ENCODE results near the gene KLF12. TPM values are rescaled to one million over a fixed set of nuclear protein-coding genes. Genes with fewer than 3 reads are reported as not detected.
A peak's percentile ranks its signal among the peaks of the same experiment; 100 is the strongest.

Gene KLF12
- polyA plus RNA-seq, 4 donors: 0.45 to 2.8 (median 0.78) TPM

- H3K9me3 ChIP-seq (ENCODE audit: control insufficient read depth in 2 of 2, insufficient read depth in 1 of 2, low read depth in 1 of 2, low read length in 1 of 2): no peaks in the 10 kb centered on the region
- peaks cover 0 to 7% (median 0%) of the 10 kb centered on the region in 3 donors for H3K4me1 ChIP-seq (ENCODE audit: control insufficient read depth in 3 of 3, insufficient read depth in 2 of 3, low read depth in 1 of 3, low read length in 2 of 3)
- peak overlapping the region; percentile 57 to 91 (median 71) for H3K4me3 ChIP-seq (ENCODE audit: low read depth in 1 of 3, low read length in 3 of 3)
- 2% methylated on average over 34 of the region's 34 CpGs for WGBS, 3 donors
- no peaks in the 10 kb centered on the region for H3K36me3 ChIP-seq (ENCODE audit: control insufficient read depth in 3 of 3, insufficient read depth in 2 of 3, low read depth in 1 of 3, low read length in 3 of 3)
- H3K27me3 ChIP-seq (ENCODE audit: control insufficient read depth in 3 of 3, insufficient read depth in 3 of 3, low read length in 3 of 3): no peaks in the 10 kb centered on the region
- DNase-seq (peak; percentile 15 to 46), FAIRE-seq (no peak)
- peak overlapping the region; percentile 80 to 90 (median 90) for H3K27ac ChIP-seq (ENCODE audit: low read depth in 1 of 3, low read length in 2 of 3)
Measured at GRCh38 chr13:74132776-74133656, 1.2 kb downstream of the KLF12 start.

- Histone ChIP-seq H3K4me3 (ENCODE audit: low read depth in 1 of 3, low read length in 3 of 3) (peak overlapping the region in 2 of 3 donors; percentile 71 to 91), H3K27me3 (ENCODE audit: control insufficient read depth in 3 of 3, insufficient read depth in 3 of 3, low read length in 3 of 3) (no peaks in the 10 kb centered on the region), H3K27ac (ENCODE audit: low read depth in 1 of 3, low read length in 2 of 3) (peak overlapping the region; percentile 47 to 90 (median 80)), H3K4me1 (ENCODE audit: control insufficient read depth in 3 of 3, insufficient read depth in 2 of 3, low read depth in 1 of 3, low read length in 2 of 3) (peaks cover 0 to 7% (median 1%) of the 10 kb centered on the region in 3 donors), H3K36me3 (ENCODE audit: control insufficient read depth in 3 of 3, insufficient read depth in 2 of 3, low read depth in 1 of 3, low read length in 3 of 3) (no peaks in the 10 kb centered on the region), H3K9me3 (ENCODE audit: control insufficient read depth in 2 of 2, insufficient read depth in 1 of 2, low read depth in 1 of 2, low read length in 1 of 2) (no peaks in the 10 kb centered on the region)
- FAIRE-seq: no peak
- 19 to 22% (median 20%) methylated on average over 17 of the region's 17 CpGs for WGBS, 3 donors
- peak; percentile 20 to 40 for DNase-seq
Measured at GRCh38 chr13:74132152-74132775, 1.9 kb downstream of the KLF12 start.

- no peak overlapping the region for H3K4me3 ChIP-seq (ENCODE audit: low read depth in 1 of 3, low read length in 3 of 3)
- peak overlapping the region in 1 of 3 donors; percentile 55 for H3K27ac ChIP-seq (ENCODE audit: low read depth in 1 of 3, low read length in 2 of 3)
- no peaks in the 10 kb centered on the region for H3K27me3 ChIP-seq (ENCODE audit: control insufficient read depth in 3 of 3, insufficient read depth in 3 of 3, low read length in 3 of 3)
- 48 to 55% (median 54%) methylated on average over 3 of the region's 3 CpGs for WGBS, 3 donors
- H3K36me3 ChIP-seq (ENCODE audit: control insufficient read depth in 3 of 3, insufficient read depth in 2 of 3, low read depth in 1 of 3, low read length in 3 of 3): no peaks in the 10 kb centered on the region
- H3K4me1 ChIP-seq (ENCODE audit: control insufficient read depth in 3 of 3, insufficient read depth in 2 of 3, low read depth in 1 of 3, low read length in 2 of 3): peaks cover 0 to 3% (median 0%) of the 10 kb centered on the region in 3 donors
- no peaks in the 10 kb centered on the region for H3K9me3 ChIP-seq (ENCODE audit: control insufficient read depth in 2 of 2, insufficient read depth in 1 of 2, low read depth in 1 of 2, low read length in 1 of 2)
- peak in 1 of 2 donors; percentile 12 for DNase-seq
- FAIRE-seq: no peak
Measured at GRCh38 chr13:74131227-74131626, 3.0 kb downstream of the KLF12 start.

GRCh38 chr13:74129500-74130191, 4.6 kb downstream of the KLF12 start:
- no peak for FAIRE-seq
- Histone ChIP-seq H3K36me3 (ENCODE audit: control insufficient read depth in 3 of 3, insufficient read depth in 2 of 3, low read depth in 1 of 3, low read length in 3 of 3) (no peaks in the 10 kb centered on the region), H3K4me3 (ENCODE audit: low read depth in 1 of 3, low read length in 3 of 3) (no peak overlapping the region), H3K27ac (ENCODE audit: low read depth in 1 of 3, low read length in 2 of 3) (peak overlapping the region in 1 of 3 donors; percentile 32), H3K4me1 (ENCODE audit: control insufficient read depth in 3 of 3, insufficient read depth in 2 of 3, low read depth in 1 of 3, low read length in 2 of 3) (peaks cover 0 to 3% (median 0%) of the 10 kb centered on the region in 3 donors), H3K9me3 (ENCODE audit: control insufficient read depth in 2 of 2, insufficient read depth in 1 of 2, low read depth in 1 of 2, low read length in 1 of 2) (no peaks in the 10 kb centered on the region), H3K27me3 (ENCODE audit: control insufficient read depth in 3 of 3, insufficient read depth in 3 of 3, low read length in 3 of 3) (no peaks in the 10 kb centered on the region)
- WGBS, 3 donors: 56 to 77% (median 66%) methylated on average over 5 of the region's 5 CpGs
- peak; percentile 15 to 27 for DNase-seq

- FAIRE-seq: no peak
- no peak for DNase-seq
- Histone ChIP-seq H3K36me3 (ENCODE audit: control insufficient read depth in 3 of 3, insufficient read depth in 2 of 3, low read depth in 1 of 3, low read length in 3 of 3) (no peaks in the 10 kb centered on the region), H3K9me3 (ENCODE audit: control insufficient read depth in 2 of 2, insufficient read depth in 1 of 2, low read depth in 1 of 2, low read length in 1 of 2) (no peaks in the 10 kb centered on the region), H3K27ac (ENCODE audit: low read depth in 1 of 3, low read length in 2 of 3) (no peak overlapping the region), H3K27me3 (ENCODE audit: control insufficient read depth in 3 of 3, insufficient read depth in 3 of 3, low read length in 3 of 3) (no peaks in the 10 kb centered on the region), H3K4me3 (ENCODE audit: low read depth in 1 of 3, low read length in 3 of 3) (no peak overlapping the region), H3K4me1 (ENCODE audit: control insufficient read depth in 3 of 3, insufficient read depth in 2 of 3, low read depth in 1 of 3, low read length in 2 of 3) (peaks cover 0 to 3% (median 0%) of the 10 kb centered on the region in 3 donors)
- 56 to 61% (median 57%) methylated on average over 6 of the region's 6 CpGs for WGBS, 3 donors
Measured at GRCh38 chr13:74128156-74128767, 5.9 kb downstream of the KLF12 start.

- H3K27me3 ChIP-seq (ENCODE audit: control insufficient read depth in 3 of 3, insufficient read depth in 3 of 3, low read length in 3 of 3): no peaks in the 10 kb centered on the region
- no peak overlapping the region for H3K27ac ChIP-seq (ENCODE audit: low read depth in 1 of 3, low read length in 2 of 3)
- peaks cover 0 to 9% of the 10 kb centered on the region in 2 donors for H3K9me3 ChIP-seq (ENCODE audit: control insufficient read depth in 2 of 2, insufficient read depth in 1 of 2, low read depth in 1 of 2, low read length in 1 of 2)
- FAIRE-seq: no peak
- no peak overlapping the region for H3K4me3 ChIP-seq (ENCODE audit: low read depth in 1 of 3, low read length in 3 of 3)
- 95 to 97% (median 95%) methylated on average over 4 of the region's 4 CpGs for WGBS, 3 donors
- DNase-seq: no peak
- H3K4me1 ChIP-seq (ENCODE audit: control insufficient read depth in 3 of 3, insufficient read depth in 2 of 3, low read depth in 1 of 3, low read length in 2 of 3): no peaks in the 10 kb centered on the region
- no peaks in the 10 kb centered on the region for H3K36me3 ChIP-seq (ENCODE audit: control insufficient read depth in 3 of 3, insufficient read depth in 2 of 3, low read depth in 1 of 3, low read length in 3 of 3)
Measured at GRCh38 chr13:74118328-74118727, 15.9 kb downstream of the KLF12 start.

GRCh38 chr13:74117207-74117705, 16.9 kb downstream of the KLF12 start:
- H3K4me1 ChIP-seq (ENCODE audit: control insufficient read depth in 3 of 3, insufficient read depth in 2 of 3, low read depth in 1 of 3, low read length in 2 of 3): no peaks in the 10 kb centered on the region
- no peak overlapping the region for H3K4me3 ChIP-seq (ENCODE audit: low read depth in 1 of 3, low read length in 3 of 3)
- FAIRE-seq: no peak
- H3K9me3 ChIP-seq (ENCODE audit: control insufficient read depth in 2 of 2, insufficient read depth in 1 of 2, low read depth in 1 of 2, low read length in 1 of 2): peaks cover 0 to 9% of the 10 kb centered on the region in 2 donors
- no peaks in the 10 kb centered on the region for H3K27me3 ChIP-seq (ENCODE audit: control insufficient read depth in 3 of 3, insufficient read depth in 3 of 3, low read length in 3 of 3)
- WGBS, 3 donors: 67 to 94% (median 94%) methylated on average over 2 of the region's 2 CpGs
- no peak overlapping the region for H3K27ac ChIP-seq (ENCODE audit: low read depth in 1 of 3, low read length in 2 of 3)
- no peak for DNase-seq
- H3K36me3 ChIP-seq (ENCODE audit: control insufficient read depth in 3 of 3, insufficient read depth in 2 of 3, low read depth in 1 of 3, low read length in 3 of 3): no peaks in the 10 kb centered on the region

GRCh38 chr13:74115133-74115532, 19.1 kb downstream of the KLF12 start:
- H3K9me3 ChIP-seq (ENCODE audit: control insufficient read depth in 2 of 2, insufficient read depth in 1 of 2, low read depth in 1 of 2, low read length in 1 of 2): peaks cover 0 to 7% of the 10 kb centered on the region in 2 donors
- no peaks in the 10 kb centered on the region for H3K36me3 ChIP-seq (ENCODE audit: control insufficient read depth in 3 of 3, insufficient read depth in 2 of 3, low read depth in 1 of 3, low read length in 3 of 3)
- WGBS, 3 donors: 41 to 89% (median 44%) methylated on average over 2 of the region's 2 CpGs
- no peaks in the 10 kb centered on the region for H3K27me3 ChIP-seq (ENCODE audit: control insufficient read depth in 3 of 3, insufficient read depth in 3 of 3, low read length in 3 of 3)
- no peak for DNase-seq
- peaks cover 0 to under 1% (median 0%) of the 10 kb centered on the region in 3 donors for H3K4me1 ChIP-seq (ENCODE audit: control insufficient read depth in 3 of 3, insufficient read depth in 2 of 3, low read depth in 1 of 3, low read length in 2 of 3)
- no peak overlapping the region for H3K27ac ChIP-seq (ENCODE audit: low read depth in 1 of 3, low read length in 2 of 3)
- FAIRE-seq: no peak
- no peak overlapping the region for H3K4me3 ChIP-seq (ENCODE audit: low read depth in 1 of 3, low read length in 3 of 3)

Data from small intestine (tissue), 7 donors.